Trophoblast cell (in vitro differentiated cells and primary cell): ENCODE results near the gene KRT39.

ENCODE experiments used
- DNase-seq, 2 donors: peaks; one replicate each; pipeline ENCODE4 v3.0.0-alpha.2; 2016
- H2AFZ ChIP-seq: 2 replicates; pipeline ENCODE4 v1.6.1; 2013; ENCODE audit warnings: low read length, moderate library complexity, mild to moderate bottlenecking; ENCODE audit not compliant: insufficient read depth, poor library complexity
- H2AK5ac ChIP-seq: 2 replicates; pipeline ENCODE4 v1.6.1; 2013; ENCODE audit warnings: mild to moderate bottlenecking, low read length
- H2BK120ac ChIP-seq: 2 replicates; pipeline ENCODE4 v1.6.1; 2013; ENCODE audit warnings: low read length, mild to moderate bottlenecking, moderate library complexity; ENCODE audit not compliant: insufficient read depth, poor library complexity
- H2BK12ac ChIP-seq: 2 replicates; pipeline ENCODE4 v1.6.1; 2013; ENCODE audit warnings: mild to moderate bottlenecking, low read length, moderate library complexity
- H2BK5ac ChIP-seq: 2 replicates; pipeline ENCODE4 v1.6.1; 2013; ENCODE audit warnings: low read length, low read depth, moderate library complexity, mild to moderate bottlenecking; ENCODE audit not compliant: poor library complexity
- H3K14ac ChIP-seq: 2 replicates; pipeline ENCODE4 v1.6.1; 2013; ENCODE audit warnings: mild to moderate bottlenecking, low read length
- H3K18ac ChIP-seq: 2 replicates; pipeline ENCODE4 v1.6.1; 2013; ENCODE audit warnings: mild to moderate bottlenecking, low read length
- H3K23ac ChIP-seq: 2 replicates; pipeline ENCODE4 v1.6.1; 2013; ENCODE audit warnings: low read length
- H3K27ac ChIP-seq: 2 replicates; pipeline ENCODE4 v1.5.1; 2013; ENCODE audit warnings: low read depth, mild to moderate bottlenecking, inconsistent platforms, low read length, moderate library complexity
- H3K27me3 ChIP-seq: 2 replicates; pipeline ENCODE4 v1.6.1; 2013; ENCODE audit warnings: inconsistent platforms, mild to moderate bottlenecking, low read length, moderate library complexity; ENCODE audit not compliant: insufficient read depth
- H3K36me3 ChIP-seq, 2 experiments: 1 replicate in 1 of 2; 2 replicates in 1 of 2; pipeline ENCODE4 v1.6.1; 2013; ENCODE audit warnings: low read length in 2 of 2, mild to moderate bottlenecking in 2 of 2, moderate library complexity in 1 of 2; ENCODE audit not compliant: insufficient read depth in 2 of 2, control insufficient read depth in 1 of 2
- H3K4ac ChIP-seq: 2 replicates; pipeline ENCODE4 v1.6.1; 2013; ENCODE audit warnings: low read depth, mild to moderate bottlenecking, low read length, moderate library complexity
- H3K4me1 ChIP-seq, 2 experiments: 1 replicate in 1 of 2; 2 replicates in 1 of 2; pipeline ENCODE4 v1.6.1; 2013; ENCODE audit warnings: low read length in 2 of 2, mild to moderate bottlenecking in 2 of 2, moderate library complexity in 1 of 2; ENCODE audit not compliant: insufficient read depth in 2 of 2, control insufficient read depth in 1 of 2
- H3K4me2 ChIP-seq: 2 replicates; pipeline ENCODE4 v1.6.1; 2013; ENCODE audit warnings: inconsistent platforms, mild to moderate bottlenecking, low read length, moderate library complexity
- H3K4me3 ChIP-seq: 2 replicates; pipeline ENCODE4 v1.5.1; 2013; ENCODE audit warnings: mild to moderate bottlenecking, low read depth, low read length, inconsistent platforms
- H3K79me1 ChIP-seq: one replicate; pipeline ENCODE4 v1.6.1; 2013; ENCODE audit warnings: low read length
- H3K79me2 ChIP-seq: 2 replicates; pipeline ENCODE4 v1.6.1; 2013; ENCODE audit warnings: low read length, mild to moderate bottlenecking; ENCODE audit not compliant: control insufficient read depth, insufficient read depth, poor library complexity
- H3K9ac ChIP-seq: 2 replicates; pipeline ENCODE4 v1.6.1; 2013; ENCODE audit warnings: mild to moderate bottlenecking, low read length
- H3K9me3 ChIP-seq: 2 replicates; pipeline ENCODE4 v1.6.1; 2013; ENCODE audit warnings: low read depth, mild to moderate bottlenecking, control low read depth, inconsistent platforms, low read length; ENCODE audit not compliant: insufficient read depth
- H4K12ac ChIP-seq: 2 replicates; pipeline ENCODE4 v1.6.1; 2013; ENCODE audit warnings: low read depth, mild to moderate bottlenecking, low read length, moderate library complexity
- H4K8ac ChIP-seq: 2 replicates; pipeline ENCODE4 v1.6.1; 2013; ENCODE audit warnings: low read depth, mild to moderate bottlenecking, low read length, moderate library complexity
- H4K91ac ChIP-seq: one replicate; pipeline ENCODE4 v1.6.1; 2013; ENCODE audit warnings: low read depth, mild to moderate bottlenecking, low read length, moderate library complexity
- WGBS: extraction: QIAGEN DNeasy Blood & Tissue Kit; methylation state at CpG from one replicate; pipeline ENCODE4 v1.1.7; 2013; ENCODE audit warnings: missing lambda C conversion rate; ENCODE audit not compliant: insufficient read length, insufficient coverage; ENCODE audit errors: extremely low coverage; 5-methylcytosine and 5-hydroxymethylcytosine counted together

The KRT39 gene

DNA sequence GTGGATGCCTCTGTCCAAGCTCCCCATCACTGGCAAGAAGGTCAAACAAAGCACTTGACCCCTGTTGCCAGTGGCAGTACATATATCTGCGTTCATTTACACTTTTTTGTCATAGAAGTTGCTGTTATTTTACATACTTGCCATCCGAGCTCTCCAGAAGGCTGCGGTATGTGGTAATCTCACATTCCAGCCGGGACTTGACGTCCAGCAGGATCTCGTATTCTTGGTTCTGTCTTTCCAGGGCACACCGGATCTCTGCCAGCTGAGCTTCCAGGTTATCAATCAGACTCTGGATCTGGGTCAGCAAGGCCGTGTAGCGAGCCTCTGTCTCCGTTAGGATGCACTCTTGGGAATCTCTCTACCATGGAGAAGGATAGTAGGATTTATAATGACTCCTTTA, 6.6 kb downstream of the KRT39 start:
- no peak overlapping the region for H2BK120ac ChIP-seq
- H4K8ac ChIP-seq = no peak overlapping the region
- no peak overlapping the region for H2AK5ac ChIP-seq
- H3K27me3 ChIP-seq = no peaks in the 10 kb centered on the region
- H3K4me3 ChIP-seq = no peak overlapping the region
- H2BK12ac ChIP-seq = no peak overlapping the region
- no peak overlapping the region for H3K27ac ChIP-seq
- H2AFZ ChIP-seq = no peak overlapping the region
- no peaks in the 10 kb centered on the region for H3K9me3 ChIP-seq
- no peak overlapping the region for H3K23ac ChIP-seq
- no peaks in the 10 kb centered on the region for H3K36me3 ChIP-seq
- no peak overlapping the region for H3K9ac ChIP-seq
- DNase-seq = peak; percentile 49 to 71
- no CpG with 5 or more reads among the region's 10 CpGs for WGBS
- no peak overlapping the region for H3K18ac ChIP-seq
- no peak overlapping the region for H2BK5ac ChIP-seq
- H4K91ac ChIP-seq = peak overlapping the region; percentile 39
- no peaks in the 10 kb centered on the region for H3K79me2 ChIP-seq
- no peak overlapping the region for H3K14ac ChIP-seq
- H3K79me1 ChIP-seq = peaks cover 8% of the 10 kb centered on the region
- H3K4me2 ChIP-seq = no peak overlapping the region
- no peak overlapping the region for H3K4ac ChIP-seq
- no peak overlapping the region for H4K12ac ChIP-seq
- peaks cover 7 to 14% of the 10 kb centered on the region in 2 experiments for H3K4me1 ChIP-seq

DNA sequence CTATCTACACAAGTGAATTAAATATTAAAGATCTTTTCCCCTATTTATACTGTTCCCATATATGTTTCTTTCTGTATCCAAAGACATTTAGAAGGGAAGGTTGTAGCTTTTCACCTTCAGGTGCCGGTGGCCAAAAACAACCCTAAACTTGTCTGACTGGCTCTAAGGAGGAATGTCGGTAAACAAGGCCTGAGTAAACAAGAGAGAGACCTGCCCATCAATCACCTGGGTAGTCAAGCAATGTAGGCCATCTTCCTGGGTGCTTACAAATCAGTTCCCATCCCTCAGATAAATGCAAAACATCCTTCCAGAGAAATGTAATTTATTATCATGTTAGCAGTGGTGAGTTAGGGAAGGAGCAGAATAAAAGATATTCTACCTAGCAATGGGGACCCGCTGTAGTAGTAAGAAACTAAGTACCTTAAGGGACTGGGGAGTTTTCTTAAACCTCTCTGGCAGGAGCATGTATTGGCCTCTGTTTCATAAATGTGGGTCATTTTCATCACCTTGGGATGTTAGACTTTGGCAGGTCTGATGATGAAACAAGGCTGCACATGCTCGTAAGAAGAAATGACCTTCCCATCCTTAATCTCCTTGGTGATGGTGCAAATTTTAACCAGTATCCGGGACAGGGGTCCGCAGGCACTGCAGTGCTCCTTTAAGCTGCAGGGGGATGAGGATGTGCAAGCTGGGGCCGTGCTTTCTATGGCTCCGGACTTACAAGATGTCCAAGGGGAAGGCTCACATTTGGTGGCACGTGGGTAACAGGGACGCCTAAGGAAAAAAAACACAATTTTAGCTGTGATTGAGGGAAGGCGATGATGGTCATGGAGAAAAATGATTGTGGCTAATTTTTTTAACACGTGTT, 8.4 kb downstream of the KRT39 start:
- Histone ChIP-seq H3K23ac (no peak overlapping the region), H3K79me1 (peaks cover 8% of the 10 kb centered on the region), H2AK5ac (peak overlapping the region; percentile 87), H3K36me3 (no peaks in the 10 kb centered on the region), H3K14ac (peak overlapping the region; percentile 73), H2BK12ac (no peak overlapping the region), H3K9ac (no peak overlapping the region), H3K9me3 (no peaks in the 10 kb centered on the region), H4K12ac (peak overlapping the region; percentile 44), H3K27me3 (no peaks in the 10 kb centered on the region), H3K4me1 (peaks cover 7 to 14% of the 10 kb centered on the region in 2 experiments), H2BK120ac (peak overlapping the region; percentile 83), H2AFZ (no peak overlapping the region), H2BK5ac (peak overlapping the region; percentile 91), H3K18ac (peak overlapping the region; percentile 55), H4K91ac (peak overlapping the region; percentile 91), H4K8ac (no peak overlapping the region), H3K4ac (no peak overlapping the region), H3K4me3 (no peak overlapping the region), H3K79me2 (no peaks in the 10 kb centered on the region), H3K4me2 (no peak overlapping the region), H3K27ac (peak overlapping the region; percentile 16)
- no CpG with 5 or more reads among the region's 12 CpGs for WGBS
- DNase-seq = peak; percentile 61 to 79

DNA sequence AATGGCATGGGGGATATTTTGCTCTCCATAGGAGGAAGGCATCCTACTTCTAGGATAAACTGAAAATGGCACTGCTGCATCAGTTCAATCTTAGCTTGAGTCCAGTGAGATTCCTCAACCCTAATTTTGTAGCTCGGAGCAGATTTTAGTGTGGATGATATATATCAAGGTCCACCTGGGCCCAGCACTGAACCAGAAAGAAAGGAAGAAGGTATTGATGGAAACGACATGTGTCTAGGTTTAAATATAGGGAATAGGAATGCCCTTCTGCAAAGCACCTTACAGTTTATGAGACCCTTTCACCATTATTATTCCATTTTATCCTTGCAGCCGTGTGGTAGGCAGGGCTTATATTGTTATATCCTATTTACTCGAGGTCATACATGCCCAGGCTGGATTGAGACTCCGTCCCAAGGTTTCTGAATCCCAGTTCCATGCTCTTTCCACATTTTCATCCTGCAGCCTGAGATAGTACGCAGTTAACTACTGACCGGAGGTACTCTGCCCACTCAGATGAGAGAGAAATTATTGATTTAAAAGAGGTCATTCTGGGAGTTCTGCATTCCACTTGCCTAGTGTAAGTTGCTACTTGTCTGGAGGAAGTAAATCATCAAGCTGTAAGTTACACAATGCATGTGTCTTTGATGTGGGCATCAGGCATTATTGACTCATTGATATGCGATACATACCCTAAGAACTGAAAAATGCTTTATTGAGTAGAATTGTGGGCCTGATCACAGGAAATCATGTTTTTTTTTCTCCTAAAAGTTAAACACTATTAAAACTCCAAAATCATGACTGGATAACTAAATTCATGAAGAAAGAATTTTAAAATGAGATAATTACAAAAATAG, 10.1 kb downstream of the KRT39 start:
- H4K91ac ChIP-seq = no peak overlapping the region

DNA sequence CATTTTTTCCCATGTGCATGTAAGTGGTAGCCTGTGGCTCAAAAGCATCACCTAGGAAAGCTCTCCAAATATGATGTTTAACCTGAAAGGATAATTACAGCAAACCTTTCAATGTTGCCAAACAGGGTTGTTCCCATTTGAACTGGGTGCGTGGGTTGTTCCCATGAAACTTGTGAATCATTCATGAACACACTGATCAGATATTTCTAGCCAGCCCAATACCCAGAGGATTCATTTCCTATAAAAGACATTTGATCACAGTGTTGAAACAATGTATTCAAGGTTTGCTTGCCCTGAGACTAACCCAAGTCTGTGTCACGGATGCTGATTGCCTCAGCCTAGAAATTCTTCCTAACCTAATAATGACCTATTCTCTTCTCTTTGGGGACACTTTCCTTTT, 12.9 kb downstream of the KRT39 start:
- no peak overlapping the region for H3K27ac ChIP-seq
- no peak overlapping the region for H3K4me2 ChIP-seq
- no peak overlapping the region for H4K91ac ChIP-seq
- H3K36me3 ChIP-seq = no peaks in the 10 kb centered on the region
- H2AFZ ChIP-seq = no peak overlapping the region
- H3K14ac ChIP-seq = no peak overlapping the region
- DNase-seq = peak; percentile 77 to 99
- no peak overlapping the region for H2BK120ac ChIP-seq
- H3K9ac ChIP-seq = no peak overlapping the region
- no peak overlapping the region for H3K23ac ChIP-seq
- no peak overlapping the region for H4K8ac ChIP-seq
- peaks cover 7 to 9% of the 10 kb centered on the region in 2 experiments for H3K4me1 ChIP-seq
- H3K18ac ChIP-seq = no peak overlapping the region
- H3K79me2 ChIP-seq = no peaks in the 10 kb centered on the region
- H4K12ac ChIP-seq = no peak overlapping the region
- no peak overlapping the region for H2BK5ac ChIP-seq
- H3K4me3 ChIP-seq = no peak overlapping the region
- no peak overlapping the region for H2AK5ac ChIP-seq
- H3K27me3 ChIP-seq = no peaks in the 10 kb centered on the region
- peaks cover 8% of the 10 kb centered on the region for H3K79me1 ChIP-seq
- H3K4ac ChIP-seq = no peak overlapping the region
- no CpG with 5 or more reads among the region's 2 CpGs for WGBS
- H3K9me3 ChIP-seq = no peaks in the 10 kb centered on the region
- no peak overlapping the region for H2BK12ac ChIP-seq

More for the DNA sequence above, 10.1 kb downstream of the KRT39 start:
- H3K36me3 ChIP-seq = no peaks in the 10 kb centered on the region
- no peak overlapping the region for H3K18ac ChIP-seq
- H2AFZ ChIP-seq = no peak overlapping the region
- H3K14ac ChIP-seq = no peak overlapping the region
- peak overlapping the region; percentile 29 for H3K4me2 ChIP-seq
- no peak overlapping the region for H2BK5ac ChIP-seq
- no peak overlapping the region for H2BK120ac ChIP-seq
- H4K8ac ChIP-seq = no peak overlapping the region
- no peak overlapping the region for H2AK5ac ChIP-seq
- WGBS = no CpG with 5 or more reads among the region's 8 CpGs
- no peak overlapping the region for H3K4me3 ChIP-seq
- no peak overlapping the region for H3K23ac ChIP-seq
- H3K79me2 ChIP-seq = no peaks in the 10 kb centered on the region
- peaks cover 8% of the 10 kb centered on the region for H3K79me1 ChIP-seq
- H3K9me3 ChIP-seq = no peaks in the 10 kb centered on the region
- no peak overlapping the region for H3K9ac ChIP-seq
- no peak overlapping the region for H3K27ac ChIP-seq
- DNase-seq = peak; percentile 32 to 76
- H3K4me1 ChIP-seq = peaks cover 7 to 14% of the 10 kb centered on the region in 2 experiments
- no peak overlapping the region for H4K12ac ChIP-seq
- H3K27me3 ChIP-seq = no peaks in the 10 kb centered on the region
- no peak overlapping the region for H3K4ac ChIP-seq
- no peak overlapping the region for H2BK12ac ChIP-seq
